ENCODE results near the gene TMEM165. TPM values are rescaled to one million over a fixed set of nuclear protein-coding genes. Genes with fewer than 3 reads are reported as not detected.

Gene TMEM165
- total and polyA plus RNA-seq, 2 donors (not counting 1 experiment from before 2014, with no cell fraction given): 108 to 183 TPM

- DNase-seq (ENCODE audit: low read depth in 2 of 2): no peak
- Histone ChIP-seq H3K27ac (ENCODE audit: insufficient read depth, low read length) (no peak overlapping the region), H3K4me3 (replicated peaks in 1 of 4; ENCODE audit: control extremely low read depth in 1 of 4, insufficient read depth in 1 of 4, low read depth in 3 of 4, low read length in 4 of 4) (no peak overlapping the region), H4K20me1 (ENCODE audit: control insufficient read depth, extremely low read depth, insufficient read depth, low read length) (no peaks in the 10 kb centered on the region), H3K4me2 (ENCODE audit: extremely low read depth, insufficient read depth, low read length) (no peak overlapping the region), H3K9me3 (ENCODE audit: control insufficient read depth, insufficient read depth, low read depth, low read length) (no peaks in the 10 kb centered on the region), H3K9ac (ENCODE audit: insufficient read depth, low read length) (no peak overlapping the region), H3K4me1 (ENCODE audit: control insufficient read depth, extremely low read depth, insufficient read depth, low read length) (no peaks in the 10 kb centered on the region), H3K27me3 (ENCODE audit: control insufficient read depth, insufficient read depth, low read length) (no peaks in the 10 kb centered on the region), H3K36me3 (ENCODE audit: control insufficient read depth, insufficient read depth, low read length) (no peaks in the 10 kb centered on the region), H2AFZ (ENCODE audit: low read length) (no peak overlapping the region), H3K79me2 (ENCODE audit: control insufficient read depth, insufficient read depth, low read length) (no peaks in the 10 kb centered on the region)
- no peak for TF ChIP-seq EZH2 (IDR thresholded peaks at IDR 0.05; ENCODE audit: low read length, missing control alignments)
- TF ChIP-seq, protein P1, sequence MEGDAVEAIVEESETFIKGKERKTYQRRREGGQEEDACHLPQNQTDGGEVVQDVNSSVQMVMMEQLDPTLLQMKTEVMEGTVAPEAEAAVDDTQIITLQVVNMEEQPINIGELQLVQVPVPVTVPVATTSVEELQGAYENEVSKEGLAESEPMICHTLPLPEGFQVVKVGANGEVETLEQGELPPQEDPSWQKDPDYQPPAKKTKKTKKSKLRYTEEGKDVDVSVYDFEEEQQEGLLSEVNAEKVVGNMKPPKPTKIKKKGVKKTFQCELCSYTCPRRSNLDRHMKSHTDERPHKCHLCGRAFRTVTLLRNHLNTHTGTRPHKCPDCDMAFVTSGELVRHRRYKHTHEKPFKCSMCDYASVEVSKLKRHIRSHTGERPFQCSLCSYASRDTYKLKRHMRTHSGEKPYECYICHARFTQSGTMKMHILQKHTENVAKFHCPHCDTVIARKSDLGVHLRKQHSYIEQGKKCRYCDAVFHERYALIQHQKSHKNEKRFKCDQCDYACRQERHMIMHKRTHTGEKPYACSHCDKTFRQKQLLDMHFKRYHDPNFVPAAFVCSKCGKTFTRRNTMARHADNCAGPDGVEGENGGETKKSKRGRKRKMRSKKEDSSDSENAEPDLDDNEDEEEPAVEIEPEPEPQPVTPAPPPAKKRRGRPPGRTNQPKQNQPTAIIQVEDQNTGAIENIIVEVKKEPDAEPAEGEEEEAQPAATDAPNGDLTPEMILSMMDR (conservative IDR thresholded peaks at IDR 0.05 in 1 of 2, IDR thresholded peaks at IDR 0.05 in 1 of 2; ENCODE audit: low read depth in 1 of 2, low read length in 2 of 2): no peak
Observed at GRCh38 chr4:55372259-55372658, 23.5 kb upstream of the TMEM165 start.

GRCh38 chr4:55373461-55373860 is 22.3 kb upstream of the TMEM165 start:
- Histone ChIP-seq H3K27ac (ENCODE audit: insufficient read depth, low read length) (no peak overlapping the region), H3K4me1 (ENCODE audit: control insufficient read depth, extremely low read depth, insufficient read depth, low read length) (no peaks in the 10 kb centered on the region), H3K27me3 (ENCODE audit: control insufficient read depth, insufficient read depth, low read length) (no peaks in the 10 kb centered on the region), H3K79me2 (ENCODE audit: control insufficient read depth, insufficient read depth, low read length) (no peaks in the 10 kb centered on the region), H4K20me1 (ENCODE audit: control insufficient read depth, extremely low read depth, insufficient read depth, low read length) (no peaks in the 10 kb centered on the region), H2AFZ (ENCODE audit: low read length) (no peak overlapping the region), H3K36me3 (ENCODE audit: control insufficient read depth, insufficient read depth, low read length) (no peaks in the 10 kb centered on the region), H3K4me2 (ENCODE audit: extremely low read depth, insufficient read depth, low read length) (no peak overlapping the region), H3K9ac (ENCODE audit: insufficient read depth, low read length) (no peak overlapping the region), H3K9me3 (ENCODE audit: control insufficient read depth, insufficient read depth, low read depth, low read length) (no peaks in the 10 kb centered on the region), H3K4me3 (replicated peaks in 1 of 4; ENCODE audit: control extremely low read depth in 1 of 4, insufficient read depth in 1 of 4, low read depth in 3 of 4, low read length in 4 of 4) (no peak overlapping the region)
- no peak for DNase-seq (ENCODE audit: low read depth in 2 of 2)
- TF ChIP-seq, protein P1 (conservative IDR thresholded peaks at IDR 0.05 in 1 of 2, IDR thresholded peaks at IDR 0.05 in 1 of 2; ENCODE audit: low read depth in 1 of 2, low read length in 2 of 2): no peak
- TF ChIP-seq EZH2 (IDR thresholded peaks at IDR 0.05; ENCODE audit: low read length, missing control alignments): no peak

DNA sequence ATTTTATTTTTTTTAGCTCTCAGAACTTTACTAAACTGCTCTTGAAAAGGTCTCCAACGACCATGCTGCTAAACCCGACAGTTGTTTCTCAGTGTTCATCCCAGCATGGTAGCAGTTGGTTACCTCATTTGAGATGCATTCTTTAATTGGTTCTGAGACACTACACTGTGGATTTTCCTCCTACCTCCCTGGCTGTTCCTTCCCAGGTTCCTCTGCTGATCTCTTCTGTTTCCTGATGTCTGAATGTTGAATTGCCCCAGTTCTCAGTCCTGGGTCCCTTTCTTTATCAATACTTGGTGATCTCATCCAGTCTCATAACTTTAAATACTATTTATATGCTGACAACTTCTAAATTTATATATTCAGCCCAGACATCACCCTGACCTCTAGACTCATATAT is 19.1 kb upstream of the TMEM165 start:
- H2AFZ ChIP-seq (ENCODE audit: low read length): no peak overlapping the region
- no peak overlapping the region for H3K9ac ChIP-seq (ENCODE audit: insufficient read depth, low read length)
- TF ChIP-seq, protein P1 (conservative IDR thresholded peaks at IDR 0.05 in 1 of 2, IDR thresholded peaks at IDR 0.05 in 1 of 2; ENCODE audit: low read depth in 1 of 2, low read length in 2 of 2): no peak
- TF ChIP-seq EZH2 (IDR thresholded peaks at IDR 0.05; ENCODE audit: low read length, missing control alignments): no peak
- H3K4me3 ChIP-seq (replicated peaks in 1 of 4; ENCODE audit: control extremely low read depth in 1 of 4, insufficient read depth in 1 of 4, low read depth in 3 of 4, low read length in 4 of 4): no peak overlapping the region
- DNase-seq (ENCODE audit: low read depth in 2 of 2): no peak
- no peaks in the 10 kb centered on the region for H3K79me2 ChIP-seq (ENCODE audit: control insufficient read depth, insufficient read depth, low read length)
- H3K4me2 ChIP-seq (ENCODE audit: extremely low read depth, insufficient read depth, low read length): no peak overlapping the region
- H3K27me3 ChIP-seq (ENCODE audit: control insufficient read depth, insufficient read depth, low read length): no peaks in the 10 kb centered on the region
- H3K27ac ChIP-seq (ENCODE audit: insufficient read depth, low read length): no peak overlapping the region
- no peaks in the 10 kb centered on the region for H3K4me1 ChIP-seq (ENCODE audit: control insufficient read depth, extremely low read depth, insufficient read depth, low read length)
- no peaks in the 10 kb centered on the region for H3K9me3 ChIP-seq (ENCODE audit: control insufficient read depth, insufficient read depth, low read depth, low read length)
- no peaks in the 10 kb centered on the region for H4K20me1 ChIP-seq (ENCODE audit: control insufficient read depth, extremely low read depth, insufficient read depth, low read length)
- H3K36me3 ChIP-seq (ENCODE audit: control insufficient read depth, insufficient read depth, low read length): no peaks in the 10 kb centered on the region

All from fibroblast of lung (primary cell).